ENCODE results near the gene KRT76. TPM values are rescaled to one million over a fixed set of nuclear protein-coding genes. Genes with fewer than 3 reads are reported as not detected.

KRT76 gene
- total RNA-seq, 4 donors from 2014 or later: not detected

- H3K4me3 ChIP-seq: no peak overlapping the region
- intact Hi-C loops (cut with DNase I; ENCODE audit: low total_unique reads): no loop called here
- TF ChIP-seq CTCF (IDR thresholded peaks at IDR 0.05) (no peak), POLR2A (IDR thresholded peaks at IDR 0.05) (no peak)
- DNase-seq: no peak
- no peaks in the 10 kb centered on the region for H3K9me3 ChIP-seq
- no peaks in the 10 kb centered on the region for H3K36me3 ChIP-seq
- H3K4me1 ChIP-seq: no peaks in the 10 kb centered on the region
- H3K27me3 ChIP-seq: no peaks in the 10 kb centered on the region
- H3K27ac ChIP-seq: no peak overlapping the region
These were observed 45.8 kb upstream of the KRT76 start for GRCh38 chr12:52822771-52823510.

GRCh38 chr12:52821826-52822660 is 44.9 kb upstream of the KRT76 start:
- H3K4me1 ChIP-seq: no peaks in the 10 kb centered on the region
- no peak overlapping the region for H3K4me3 ChIP-seq
- intact Hi-C loops (cut with DNase I; ENCODE audit: low total_unique reads): no loop called here
- no peaks in the 10 kb centered on the region for H3K9me3 ChIP-seq
- no peak for DNase-seq
- TF ChIP-seq CTCF (IDR thresholded peaks at IDR 0.05) (no peak), POLR2A (IDR thresholded peaks at IDR 0.05) (no peak)
- no peak overlapping the region for H3K27ac ChIP-seq
- H3K27me3 ChIP-seq: no peaks in the 10 kb centered on the region
- H3K36me3 ChIP-seq: no peaks in the 10 kb centered on the region

- no peak overlapping the region for H3K4me3 ChIP-seq
- TF ChIP-seq POLR2A (IDR thresholded peaks at IDR 0.05) (no peak), CTCF (IDR thresholded peaks at IDR 0.05) (no peak)
- no peaks in the 10 kb centered on the region for H3K4me1 ChIP-seq
- intact Hi-C loops (cut with DNase I; ENCODE audit: low total_unique reads): no loop called here
- H3K27ac ChIP-seq: no peak overlapping the region
- H3K36me3 ChIP-seq: no peaks in the 10 kb centered on the region
- DNase-seq: no peak
- no peaks in the 10 kb centered on the region for H3K27me3 ChIP-seq
- H3K9me3 ChIP-seq: no peaks in the 10 kb centered on the region
These were observed 44.1 kb upstream of the KRT76 start for GRCh38 chr12:52821071-52821730.

- no peaks in the 10 kb centered on the region for H3K4me1 ChIP-seq
- no peaks in the 10 kb centered on the region for H3K36me3 ChIP-seq
- H3K27me3 ChIP-seq: no peaks in the 10 kb centered on the region
- H3K4me3 ChIP-seq: no peak overlapping the region
- intact Hi-C loops (cut with DNase I; ENCODE audit: low total_unique reads): no loop called here
- TF ChIP-seq CTCF (IDR thresholded peaks at IDR 0.05) (no peak), POLR2A (IDR thresholded peaks at IDR 0.05) (no peak)
- H3K9me3 ChIP-seq: no peaks in the 10 kb centered on the region
- no peak overlapping the region for H3K27ac ChIP-seq
- DNase-seq: no peak
These were observed 43.4 kb upstream of the KRT76 start for GRCh38 chr12:52820521-52820920.

All from uterus (tissue), 4 donors.